ENCODE data around the gene PHF12.

PHF12 gene

GRCh38 chr17:28951991-28952975, 965 bp upstream of the PHF12 start:
- in situ Hi-C loops (cut with MboI; ENCODE audit: low sequenced_read_pairs, unreplicated experiment): no loop called here
- TF ChIP-seq CTCF (IDR thresholded peaks at IDR 0.05; ENCODE audit: borderline replicate concordance, control extremely low read depth, extremely low read depth, insufficient read depth, missing control alignments): no peak
- DNase-seq (ENCODE audit: low spot score): peak; percentile 93

- in situ Hi-C loops (cut with MboI; ENCODE audit: low sequenced_read_pairs, unreplicated experiment): no loop called here
- DNase-seq (ENCODE audit: low spot score): no peak
- no peak for TF ChIP-seq CTCF (IDR thresholded peaks at IDR 0.05; ENCODE audit: borderline replicate concordance, control extremely low read depth, extremely low read depth, insufficient read depth, missing control alignments)
Observed at GRCh38 chr17:28950752-28951427, 428 bp downstream of the PHF12 start.

GRCh38 chr17:28950017-28950751, 1.1 kb downstream of the PHF12 start:
- no peak for TF ChIP-seq CTCF (IDR thresholded peaks at IDR 0.05; ENCODE audit: borderline replicate concordance, control extremely low read depth, extremely low read depth, insufficient read depth, missing control alignments)
- peak; percentile 44 for DNase-seq (ENCODE audit: low spot score)
- in situ Hi-C loops (cut with MboI; ENCODE audit: low sequenced_read_pairs, unreplicated experiment): no loop called here

- in situ Hi-C loops (cut with MboI; ENCODE audit: low sequenced_read_pairs, unreplicated experiment): no loop called here
- no peak for TF ChIP-seq CTCF (IDR thresholded peaks at IDR 0.05; ENCODE audit: borderline replicate concordance, control extremely low read depth, extremely low read depth, insufficient read depth, missing control alignments)
- DNase-seq (ENCODE audit: low spot score): peak; percentile 55
Observed at GRCh38 chr17:28949185-28950016, 1.9 kb downstream of the PHF12 start.

GRCh38 chr17:28948873-28949184, 2.5 kb downstream of the PHF12 start:
- in situ Hi-C loops (cut with MboI; ENCODE audit: low sequenced_read_pairs, unreplicated experiment): no loop called here

More at GRCh38 chr17:28948873-28949184, 2.5 kb downstream of the PHF12 start:
- no peak for DNase-seq (ENCODE audit: low spot score)
- no peak for TF ChIP-seq CTCF (IDR thresholded peaks at IDR 0.05; ENCODE audit: borderline replicate concordance, control extremely low read depth, extremely low read depth, insufficient read depth, missing control alignments)

Measured in GM13976 (cell line).